MCF 10A (cell line): ENCODE measurements around the gene PTPRN2. TPM values are rescaled to one million over a fixed set of nuclear protein-coding genes. Genes with fewer than 3 reads are reported as not detected.

Experiments
- BruUV-seq: library from RNA; stranded (reverse); fragments of 400-500 nt; replicated peaks from 2 replicates; lab custom pipeline; 2021; lab: Mats Ljungman, UMichigan
- CTCF ChIA-PET: fragments of 300-600 bp; sonication (Branson Sonifier 250); formaldehyde crosslinking; extraction: SDS; loops from one replicate; lab custom pipeline; 2021; ENCODE audit warnings: antibody characterized with exemption, inconsistent platforms; lab: Yijun Ruan, JAX
- POLR2A ChIA-PET: fragments of 300-600, 350-650 bp; sonication (Branson Sonifier 250); formaldehyde crosslinking; extraction: SDS; loops from one replicate; lab custom pipeline; 2020; ENCODE audit warnings: antibody characterized with exemption, inconsistent platforms; lab: Yijun Ruan, JAX
- DNase-seq: peaks from one replicate; pipeline ENCODE4 v3.0.0-alpha.2; 2018; ENCODE audit not compliant: unreplicated experiment
- H3K27ac Mint-ChIP-seq: one replicate; pipeline ENCODE4 v1.8.0; 2022; ENCODE audit warnings: mild to moderate bottlenecking, low read depth, mixed read lengths; ENCODE audit not compliant: unreplicated experiment
- H3K27me3 Mint-ChIP-seq: one replicate; pipeline ENCODE4 v1.8.0; 2022; ENCODE audit warnings: mixed read lengths; ENCODE audit not compliant: insufficient read depth, unreplicated experiment
- H3K36me3 Mint-ChIP-seq: one replicate; pipeline ENCODE4 v1.8.0; 2022; ENCODE audit warnings: mild to moderate bottlenecking, moderate library complexity, mixed read lengths; ENCODE audit not compliant: insufficient read depth, unreplicated experiment
- H3K4me1 Mint-ChIP-seq: one replicate; pipeline ENCODE4 v1.8.0; 2022; ENCODE audit warnings: mixed read lengths; ENCODE audit not compliant: insufficient read depth, unreplicated experiment
- H3K4me3 Mint-ChIP-seq: one replicate; pipeline ENCODE4 v1.8.0; 2022; ENCODE audit warnings: mild to moderate bottlenecking, moderate library complexity, mixed read lengths; ENCODE audit not compliant: unreplicated experiment
- H3K9me3 Mint-ChIP-seq: one replicate; pipeline ENCODE4 v1.8.0; 2022; ENCODE audit warnings: mixed read lengths; ENCODE audit not compliant: unreplicated experiment
- CTCF ChIP-seq: fragments of 200-600 bp; IDR thresholded peaks from one replicate; pipeline ENCODE4 v1.8.0; 2022; ENCODE audit warnings: antibody characterized with exemption, mild to moderate bottlenecking; ENCODE audit not compliant: unreplicated experiment
- intact Hi-C: fragments of 100-400 bp; cut with micrococcal nuclease; formaldehyde crosslinking; loops from 2 replicates; pipeline ENCODE4 v1.14.1; 2022
- total RNA-seq: library from RNA; stranded (reverse); gene quantifications from 2 replicates; pipeline ENCODE4 v1.2.3, GENCODE V29; 2022

PTPRN2 gene
- total RNA-seq, 1 experiment from 2014 or later, result 4.5 TPM

- H3K4me1 Mint-ChIP-seq, result peaks cover 37% of the 10 kb centered on the region
- POLR2A ChIA-PET, result interaction anchor here (0.5 to 2.8 kb wide), 5 partner anchors 22 to 237 kb away, joined by 4 to 22 read pairs (median 5); no protein-coding TSS in a partner anchor
- no peak for TF ChIP-seq CTCF
- peak; percentile 63 for DNase-seq
- H3K36me3 Mint-ChIP-seq, result peaks cover 16% of the 10 kb centered on the region
- H3K27me3 Mint-ChIP-seq, result peaks cover 16% of the 10 kb centered on the region
- CTCF ChIA-PET, result interaction anchor here (0.5 to 1.7 kb wide), 3 partner anchors 11 to 252 kb away, joined by 3 to 4 read pairs (median 4); no protein-coding TSS in a partner anchor
- TSS peak; percentile 99 for BruUV-seq
- peak overlapping the region; percentile 95 for H3K27ac Mint-ChIP-seq
- H3K4me3 Mint-ChIP-seq, result peak overlapping the region; percentile 64
- intact Hi-C loops, result no loop called here
- H3K9me3 Mint-ChIP-seq, result no peaks in the 10 kb centered on the region
Measured at GRCh38 chr7:158375034-158375433, 212.6 kb downstream of the PTPRN2 start.

- H3K36me3 Mint-ChIP-seq, result peaks cover 18% of the 10 kb centered on the region
- peaks cover 34% of the 10 kb centered on the region for H3K4me1 Mint-ChIP-seq
- POLR2A ChIA-PET, result interaction anchor here (0.5 to 2.8 kb wide), 7 partner anchors 23 to 237 kb away, joined by 3 to 22 read pairs (median 4); no protein-coding TSS in a partner anchor
- BruUV-seq, result no TSS peak
- CTCF ChIA-PET, result interaction anchor here (0.5 to 1.7 kb wide), 3 partner anchors 12 to 252 kb away, joined by 3 to 4 read pairs (median 4); no protein-coding TSS in a partner anchor
- no peak for TF ChIP-seq CTCF
- peak overlapping the region; percentile 64 for H3K4me3 Mint-ChIP-seq
- DNase-seq, result peak; percentile 94
- intact Hi-C loops, result no loop called here
- no peaks in the 10 kb centered on the region for H3K9me3 Mint-ChIP-seq
- peaks cover 16% of the 10 kb centered on the region for H3K27me3 Mint-ChIP-seq
- peak overlapping the region; percentile 95 for H3K27ac Mint-ChIP-seq
Measured at GRCh38 chr7:158374586-158374985, 213.0 kb downstream of the PTPRN2 start.

- Mint-ChIP-seq H3K4me3 (peak overlapping the region; percentile 64), H3K9me3 (no peaks in the 10 kb centered on the region), H3K36me3 (peaks cover 18% of the 10 kb centered on the region), H3K27ac (peak overlapping the region; percentile 95), H3K27me3 (peaks cover 16% of the 10 kb centered on the region), H3K4me1 (peaks cover 34% of the 10 kb centered on the region)
- intact Hi-C loops, result no loop called here
- TF ChIP-seq CTCF, result no peak
- CTCF ChIA-PET, result interaction anchor here (1.7 kb wide), 1 partner anchor 24 kb away, joined by 4 read pairs; no protein-coding TSS in a partner anchor
- BruUV-seq, result TSS peak; percentile 95
- POLR2A ChIA-PET, result interaction anchor here (0.7 to 2.8 kb wide), 5 partner anchors 26 to 130 kb away, joined by 3 to 22 read pairs (median 4); no protein-coding TSS in a partner anchor
- peak; percentile 65 for DNase-seq
Measured at GRCh38 chr7:158374146-158374545, 213.5 kb downstream of the PTPRN2 start.

GRCh38 chr7:158373476-158374133 lies 214.0 kb downstream of the PTPRN2 start:
- intact Hi-C loops, result no loop called here
- Mint-ChIP-seq H3K4me1 (peaks cover 34% of the 10 kb centered on the region), H3K4me3 (peak overlapping the region; percentile 64), H3K36me3 (peaks cover 18% of the 10 kb centered on the region), H3K27ac (peak overlapping the region; percentile 95), H3K27me3 (peaks cover 16% of the 10 kb centered on the region), H3K9me3 (no peaks in the 10 kb centered on the region)
- POLR2A ChIA-PET, result interaction anchor here (0.7 to 2.8 kb wide), 5 partner anchors 27 to 130 kb away, joined by 3 to 22 read pairs (median 4); no protein-coding TSS in a partner anchor
- BruUV-seq, result no TSS peak
- CTCF ChIA-PET, result no interaction called here
- no peak for TF ChIP-seq CTCF
- DNase-seq, result peak; percentile 48
